GM04504 (cell line): Measurements from ENCODE around the gene KIAA1755.

Experiments
- DNase-seq: peaks from one replicate; pipeline ENCODE4 v3.0.0-alpha.2; 2012; ENCODE audit warnings: low read depth

KIAA1755 gene

DNA sequence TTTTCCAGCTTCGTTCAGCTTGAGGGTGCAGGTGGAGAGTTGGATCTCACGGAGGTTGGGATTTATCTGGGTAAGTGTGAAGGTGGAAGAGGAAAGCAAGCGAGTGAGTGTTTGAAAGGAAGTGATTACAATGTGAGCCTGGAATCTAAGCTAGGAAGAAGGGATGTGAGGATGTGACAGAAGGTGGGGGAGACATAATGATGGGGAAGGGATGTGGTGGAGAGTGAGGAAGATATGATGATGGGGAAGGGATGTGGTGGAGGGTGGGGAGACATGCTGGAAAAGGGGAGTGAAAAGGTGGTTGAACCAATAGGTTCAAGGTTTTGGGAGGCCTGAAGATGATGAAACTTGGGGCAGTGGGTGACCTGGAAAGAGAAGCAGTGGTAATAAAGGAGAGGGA, 23.2 kb downstream of the KIAA1755 start:
- no peak for DNase-seq

DNA sequence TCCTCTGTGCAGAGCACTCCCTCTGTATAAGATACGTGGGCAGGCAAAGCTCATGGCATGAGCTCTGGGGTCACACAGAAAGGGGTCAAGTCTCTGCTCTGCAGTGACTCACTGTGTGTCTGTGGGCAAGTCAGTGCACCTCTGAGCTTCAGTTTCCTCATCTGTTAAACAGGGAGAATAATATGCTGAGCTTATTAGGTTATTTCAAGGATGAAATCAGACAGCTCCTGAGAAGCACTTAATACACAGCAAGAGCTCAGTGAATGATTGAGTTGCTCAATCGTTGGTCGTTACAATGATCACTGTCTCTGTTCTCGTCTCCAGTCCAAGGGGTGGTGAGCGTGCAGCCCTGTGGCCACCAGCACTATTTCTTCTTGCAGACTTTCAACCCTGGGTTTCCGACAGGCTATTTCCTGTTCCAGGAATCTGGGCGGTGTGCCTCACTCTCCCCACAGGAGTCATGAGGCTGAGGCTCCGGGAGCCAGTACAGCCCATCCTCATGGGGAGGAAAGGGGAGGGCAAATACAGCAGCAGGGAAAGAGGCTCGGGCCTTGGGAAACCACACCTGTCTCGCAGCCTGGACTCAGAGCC, 28.9 kb downstream of the KIAA1755 start:
- DNase-seq = no peak

DNA sequence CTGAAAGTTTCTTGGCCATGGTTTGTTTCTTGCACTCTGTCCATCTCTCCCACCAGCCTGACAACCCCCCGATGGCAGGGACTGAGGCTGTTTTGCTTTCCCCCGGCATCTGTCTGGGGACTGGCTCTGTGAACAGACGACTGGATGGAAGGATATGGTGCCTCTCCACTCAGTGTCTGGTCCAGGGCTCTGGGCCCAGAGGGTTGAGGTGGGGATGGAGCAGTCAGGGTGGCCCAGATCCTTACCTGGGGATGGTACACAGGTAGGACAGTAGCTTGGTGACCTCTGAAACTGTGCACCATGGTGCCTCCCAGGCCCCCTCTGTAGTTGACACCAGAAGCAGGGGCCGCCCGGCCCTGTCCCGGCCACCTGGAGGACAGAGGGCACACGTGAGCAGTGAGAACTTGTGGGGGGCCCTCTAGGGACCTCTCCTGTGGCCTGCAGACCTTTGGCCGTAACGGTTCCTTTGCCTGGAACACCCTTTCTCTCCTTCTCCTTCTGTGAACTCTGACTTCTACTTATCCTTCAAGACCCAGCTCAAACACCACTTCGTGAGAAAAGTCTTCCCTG, 29.5 kb downstream of the KIAA1755 start:
- DNase-seq = no peak

DNA sequence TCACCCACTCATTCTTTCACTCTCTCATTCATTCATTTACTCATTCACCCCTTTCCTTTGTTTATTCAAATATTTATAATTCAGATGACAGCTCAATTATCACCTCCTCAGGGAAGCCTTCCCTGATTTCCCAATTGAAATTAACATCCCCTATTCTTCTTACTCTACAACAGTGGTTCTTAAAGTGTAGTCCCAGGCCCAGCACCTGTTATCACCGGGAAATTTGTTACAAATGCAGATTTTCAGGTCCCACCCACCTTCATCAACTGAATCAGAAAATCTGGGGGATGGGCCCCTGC, 30.3 kb downstream of the KIAA1755 start:
- no peak for DNase-seq

DNA sequence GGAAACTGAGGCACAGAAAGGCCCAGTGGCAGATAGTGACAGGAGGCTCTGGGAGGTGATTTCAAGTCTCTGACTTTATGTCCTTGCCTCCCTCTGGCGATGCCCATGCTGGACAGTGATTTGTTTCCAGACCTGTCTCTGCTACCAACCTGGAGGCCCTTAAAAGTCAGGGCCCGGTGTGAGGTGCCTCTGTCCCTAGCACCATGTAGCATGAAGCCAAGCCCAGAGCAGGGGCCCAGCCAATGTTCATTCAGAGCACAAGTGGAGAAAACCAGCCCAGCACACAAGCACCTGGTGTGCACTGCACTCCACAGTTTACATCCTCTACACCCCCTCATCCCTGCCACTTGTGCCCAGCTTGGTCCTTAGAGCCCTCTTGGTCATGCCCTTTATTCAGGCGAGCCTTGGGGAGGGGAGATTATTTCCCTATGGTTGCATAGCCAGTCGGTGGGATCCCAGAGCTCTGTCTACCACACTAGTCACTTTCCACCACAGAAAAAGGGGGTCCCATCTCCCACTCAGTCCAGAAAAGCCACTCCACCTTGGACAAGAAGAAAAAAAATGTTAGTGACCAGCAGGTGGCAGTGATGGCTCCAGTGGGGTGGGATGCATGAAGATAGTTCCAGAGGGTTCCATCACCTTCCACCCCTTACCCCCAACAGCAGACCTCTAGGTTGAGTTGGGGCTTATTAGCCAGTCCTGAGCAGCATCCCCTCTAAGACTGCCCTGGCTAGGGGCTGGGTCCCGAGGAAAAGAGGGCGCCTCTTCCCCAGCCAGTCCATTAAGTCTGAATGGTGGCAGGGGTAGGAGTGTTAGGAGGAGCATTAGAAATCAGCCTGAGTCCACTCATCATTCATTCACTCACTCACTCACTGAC, 30.9 kb downstream of the KIAA1755 start:
- DNase-seq = no peak

DNA sequence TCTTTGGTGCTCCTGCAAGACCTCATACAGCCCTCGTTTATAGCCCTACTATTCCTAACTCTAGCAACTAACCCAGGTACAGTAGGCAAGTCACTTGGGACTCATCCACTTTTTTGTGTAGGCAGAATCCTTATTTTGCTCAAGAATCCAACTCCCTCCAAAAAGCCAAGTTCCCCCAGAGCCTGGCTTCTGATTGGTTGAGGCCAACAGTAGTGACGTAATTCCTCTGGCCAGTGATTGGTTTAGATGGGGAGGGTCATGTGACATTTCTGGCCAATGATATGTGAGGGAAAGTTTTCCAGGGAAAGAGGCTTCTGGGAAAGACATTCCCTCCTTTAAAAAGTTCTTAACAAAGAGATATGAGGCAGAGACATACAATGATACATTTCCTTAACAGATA, 32.1 kb downstream of the KIAA1755 start:
- no peak for DNase-seq

DNA sequence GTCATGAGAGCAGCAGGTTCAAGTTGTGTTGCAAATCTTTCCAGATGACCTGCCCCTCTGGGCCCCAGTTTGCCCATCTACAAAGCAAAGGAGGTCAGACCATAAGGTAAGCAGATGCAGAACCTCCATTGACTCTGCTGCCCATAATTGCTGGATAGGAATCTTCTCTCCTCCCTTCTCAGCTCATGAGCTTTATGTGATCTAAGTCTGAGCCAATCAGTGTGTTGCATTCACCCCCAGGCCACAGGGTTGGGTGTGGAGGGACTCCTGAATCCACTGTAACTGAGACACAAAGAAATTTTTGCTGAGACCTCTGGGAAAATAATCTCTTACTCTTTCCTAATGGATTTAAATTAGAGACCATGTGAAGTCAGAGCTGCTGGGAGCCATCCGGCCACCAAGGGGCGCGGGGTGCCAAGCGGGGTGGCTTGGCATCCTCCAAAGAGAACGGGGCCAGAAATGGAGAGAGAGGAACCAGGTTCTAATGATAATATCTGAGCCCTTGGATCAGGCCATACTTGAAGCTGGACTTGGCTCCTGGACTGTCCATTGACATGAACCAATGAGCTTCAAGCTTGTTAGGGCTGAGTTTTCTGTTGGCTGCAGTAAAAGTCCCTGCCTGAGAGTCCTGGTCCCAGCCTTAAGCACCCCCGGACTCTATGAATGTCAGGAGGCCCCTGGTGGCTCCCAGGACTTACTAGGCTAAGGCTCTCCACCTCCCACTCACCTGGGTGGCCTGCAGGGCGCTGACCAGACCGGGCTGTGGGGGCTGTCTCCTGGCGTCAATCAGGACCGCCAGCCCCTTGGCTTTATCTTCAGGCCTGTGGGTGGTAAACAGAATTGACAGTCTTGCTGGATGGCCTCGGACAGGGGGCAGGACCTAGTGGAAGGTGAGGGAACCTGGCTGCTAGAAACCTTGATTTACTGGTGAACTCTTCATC, 32.8 kb downstream of the KIAA1755 start:
- DNase-seq = no peak

DNA sequence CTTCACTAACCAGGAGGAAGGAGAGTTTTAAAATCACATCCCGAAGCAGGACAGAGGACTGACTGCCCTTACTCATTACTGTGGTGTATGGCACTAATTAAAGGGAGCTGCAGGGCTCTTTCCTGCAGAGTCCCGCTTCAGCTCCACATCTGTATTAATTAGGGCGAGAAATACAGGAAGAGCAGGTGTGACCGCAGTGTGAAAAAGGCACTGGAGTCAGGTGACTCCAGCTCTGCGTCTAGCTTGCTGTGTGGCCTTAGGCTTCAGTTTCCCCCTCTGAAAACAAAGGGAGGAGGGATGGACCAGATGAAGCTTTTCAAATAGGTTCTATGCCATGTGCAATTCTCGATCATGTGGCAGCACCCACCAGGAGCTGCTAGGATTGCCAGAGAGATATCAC, 34.0 kb downstream of the KIAA1755 start:
- DNase-seq = no peak

DNA sequence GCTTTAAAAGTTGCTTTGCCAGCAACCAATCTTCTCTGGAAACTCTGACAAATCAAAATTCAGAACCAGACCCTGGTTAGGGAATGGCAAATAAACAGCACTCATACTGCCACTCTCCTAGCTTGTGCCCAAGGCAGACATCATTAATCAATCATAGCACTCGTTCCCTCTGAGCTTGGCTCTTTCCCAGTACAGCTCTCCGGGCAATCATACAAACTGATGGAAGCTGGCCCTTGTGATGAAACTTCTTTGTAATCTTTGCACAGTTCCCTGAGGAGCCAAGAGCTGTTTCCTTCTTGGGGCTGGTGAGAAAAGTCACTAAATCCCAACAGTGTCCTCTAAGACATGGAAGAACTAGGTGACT, 34.7 kb downstream of the KIAA1755 start:
- DNase-seq = no peak

DNA sequence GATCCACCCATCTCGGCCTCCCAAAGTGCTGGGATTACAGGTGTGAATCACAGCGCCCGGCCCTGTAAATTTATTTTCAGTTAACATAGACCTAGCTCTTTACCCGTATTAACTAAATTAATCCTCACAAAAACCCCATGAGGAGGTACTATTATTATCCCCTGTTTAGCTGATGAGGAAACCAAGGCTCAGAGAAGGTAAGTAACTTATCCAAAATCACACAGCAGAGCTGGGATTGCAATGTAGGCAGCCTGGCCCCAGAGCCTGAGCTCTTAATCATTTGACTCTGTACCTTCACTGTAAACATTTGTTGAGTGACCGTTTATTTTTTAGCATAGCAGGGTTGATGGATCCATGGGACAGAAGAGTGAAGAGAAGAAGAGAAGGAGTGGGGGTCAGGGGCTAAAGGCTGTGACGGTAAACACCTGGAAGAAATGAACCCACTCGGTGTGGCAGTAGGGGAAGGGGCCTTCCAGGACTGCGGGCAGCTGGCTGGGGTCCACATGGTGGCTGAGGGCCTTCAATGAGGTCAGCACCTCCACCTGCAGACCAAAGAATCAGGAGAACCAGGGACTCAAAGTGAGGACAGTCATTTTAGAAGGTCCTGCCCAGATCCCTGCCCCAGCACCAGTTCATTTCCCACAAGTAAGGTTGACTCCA, 35.2 kb downstream of the KIAA1755 start:
- DNase-seq = no peak

DNA sequence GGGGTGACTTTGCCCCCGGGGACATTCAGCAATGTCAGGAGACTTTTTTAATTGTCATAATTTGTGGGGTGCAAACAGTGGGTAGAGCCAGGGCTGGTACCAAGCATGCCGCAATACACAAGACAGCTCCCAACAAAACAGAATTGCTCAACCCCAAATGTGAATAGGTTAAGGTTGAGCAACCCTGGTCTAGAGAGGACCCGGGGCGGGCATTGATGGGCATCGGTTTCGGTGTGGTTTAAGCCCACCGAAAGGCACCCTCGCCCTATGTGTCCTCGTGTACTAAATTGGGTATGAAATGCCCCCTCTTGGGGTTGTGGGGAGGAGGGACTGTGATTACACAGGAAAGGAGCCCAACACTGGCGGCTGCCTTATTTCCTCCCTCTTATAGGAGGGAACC, 36.0 kb downstream of the KIAA1755 start:
- no peak for DNase-seq

DNA sequence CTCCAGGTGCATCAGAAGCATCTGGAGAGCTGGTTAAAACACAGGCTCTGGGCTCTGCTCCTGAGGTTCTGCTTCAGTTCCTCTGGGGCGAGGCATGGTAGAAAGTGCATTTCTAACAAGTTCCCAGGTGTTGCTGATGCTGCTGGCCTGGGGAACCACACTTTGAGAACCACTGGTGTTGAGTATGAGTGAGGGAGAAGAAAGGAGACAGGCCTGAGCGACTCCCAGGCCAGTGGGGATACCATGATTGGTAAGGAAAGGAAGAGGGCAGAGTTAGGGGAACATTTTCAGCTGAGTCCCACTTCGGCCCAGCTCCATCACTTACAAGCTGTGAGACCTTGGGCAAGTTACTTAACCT, 36.8 kb downstream of the KIAA1755 start:
- no peak for DNase-seq

DNA sequence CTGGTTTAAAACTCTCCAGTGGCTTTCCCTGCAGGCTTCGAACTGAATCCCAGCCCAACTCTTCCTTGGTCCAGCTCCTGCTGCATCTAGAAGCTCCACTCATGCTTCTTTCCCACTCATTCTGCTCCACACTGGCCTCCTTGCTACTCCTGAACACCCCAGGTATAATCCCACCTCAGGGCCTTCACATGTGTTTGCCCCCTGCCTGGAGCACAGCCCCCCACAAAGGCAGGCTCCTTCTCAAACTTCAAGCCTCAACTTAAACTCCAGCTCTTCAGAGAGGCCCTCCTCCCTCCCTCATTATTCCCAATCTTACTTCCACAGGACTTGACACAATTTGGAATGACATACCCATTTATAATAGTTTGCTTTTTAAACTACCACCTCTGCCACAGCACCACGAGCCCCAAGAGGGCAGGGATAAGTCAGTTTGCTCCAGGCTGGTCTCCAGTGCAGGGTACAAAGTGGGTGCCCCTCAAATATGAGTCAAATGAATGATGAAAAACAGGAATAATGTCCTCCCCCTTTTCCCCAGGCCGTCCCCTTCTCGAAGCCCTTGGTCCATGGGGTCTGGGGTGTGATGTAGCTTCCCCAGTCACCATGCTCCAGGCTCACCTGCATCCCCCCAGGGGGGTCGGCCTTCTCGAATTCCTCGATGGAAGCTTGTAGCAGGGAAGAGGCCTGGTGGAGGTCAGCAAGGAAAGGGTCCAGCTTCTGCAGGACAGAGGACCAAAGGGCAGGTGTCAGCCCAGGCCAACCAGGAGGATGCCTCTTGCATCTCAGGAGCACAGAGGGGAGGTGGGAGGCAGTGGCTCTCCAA, 37.4 kb downstream of the KIAA1755 start:
- no peak for DNase-seq

DNA sequence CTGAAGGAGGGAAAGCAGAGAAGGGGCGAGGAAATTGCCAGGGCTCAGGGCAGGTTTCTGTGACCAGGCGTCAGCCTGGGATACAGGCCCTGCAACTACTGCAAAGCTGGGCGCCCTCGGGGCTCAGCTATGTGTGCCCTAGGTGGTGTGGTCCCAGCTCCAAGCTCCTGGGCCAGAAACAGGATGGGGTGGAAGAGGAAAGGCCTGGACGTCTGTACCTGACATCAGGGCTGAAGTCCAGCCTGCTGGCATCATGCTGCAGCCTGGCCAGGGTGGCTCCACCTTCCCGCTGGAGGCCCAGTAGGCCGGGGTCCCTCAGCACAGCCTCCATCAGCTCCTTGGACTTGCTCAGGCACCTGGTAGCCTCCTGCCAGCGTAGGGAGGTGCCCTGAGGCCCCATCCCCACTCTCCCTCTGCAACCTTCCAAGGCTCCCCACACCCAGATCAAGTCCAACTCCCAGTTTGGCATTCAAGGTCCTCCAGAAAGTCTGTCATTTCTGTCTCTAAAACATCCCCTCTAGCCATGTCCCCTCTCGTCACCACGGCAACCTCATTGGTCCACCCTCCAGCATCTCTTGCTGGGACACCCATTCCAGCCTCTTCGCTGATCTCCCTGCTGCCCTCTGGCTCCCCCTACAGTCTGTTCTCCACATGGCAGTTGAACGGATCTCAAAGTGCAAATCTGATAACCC, 38.2 kb downstream of the KIAA1755 start:
- DNase-seq = no peak

DNA sequence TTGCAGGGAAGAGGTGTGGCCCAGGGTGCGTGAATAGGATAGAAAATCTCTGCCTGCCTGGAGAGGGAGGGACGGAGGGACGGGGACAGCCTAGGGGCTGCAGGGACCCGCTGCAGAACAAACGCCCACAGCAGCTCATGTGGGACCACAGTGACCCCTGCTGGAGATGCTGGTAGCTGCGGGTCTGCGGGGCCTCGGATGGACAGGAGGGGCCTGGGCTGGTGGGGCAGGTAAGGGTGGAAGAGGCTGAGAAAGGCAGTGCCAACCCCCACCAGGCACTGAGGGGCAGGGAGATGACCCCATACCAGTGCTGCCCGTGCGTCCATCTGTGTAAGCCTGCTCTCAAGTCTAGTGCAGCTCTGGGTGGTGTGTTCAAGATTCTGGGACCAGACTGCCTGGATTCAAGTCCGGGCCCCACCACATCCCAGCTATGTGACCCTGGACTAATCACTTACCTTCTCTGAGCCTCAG, 39.4 kb downstream of the KIAA1755 start:
- no peak for DNase-seq

DNA sequence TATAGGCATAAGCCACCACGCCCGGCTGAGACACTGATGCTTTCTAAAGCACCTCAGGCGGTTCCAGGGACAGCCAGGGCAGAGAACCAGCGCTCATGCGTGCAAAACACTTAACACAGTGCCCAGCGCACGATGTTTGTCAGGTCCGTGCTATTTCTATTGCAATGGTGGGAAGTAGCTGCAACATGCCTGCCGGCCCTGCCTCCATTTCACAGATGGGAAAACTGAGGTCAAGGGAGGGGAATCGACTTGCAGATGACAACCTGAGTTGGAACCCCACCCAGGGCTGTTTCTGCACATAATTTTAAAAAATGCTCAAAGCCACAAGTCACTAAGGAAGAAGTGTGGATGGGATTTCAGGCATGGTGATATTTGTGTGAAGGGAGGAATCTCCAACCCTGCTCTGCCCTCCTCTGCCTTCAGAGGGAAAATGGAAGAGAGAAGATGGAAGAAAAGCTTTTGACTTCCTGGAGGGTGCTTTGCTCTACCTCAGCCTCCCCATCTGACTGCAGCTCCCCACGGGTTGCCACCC, 39.9 kb downstream of the KIAA1755 start:
- no peak for DNase-seq

DNA sequence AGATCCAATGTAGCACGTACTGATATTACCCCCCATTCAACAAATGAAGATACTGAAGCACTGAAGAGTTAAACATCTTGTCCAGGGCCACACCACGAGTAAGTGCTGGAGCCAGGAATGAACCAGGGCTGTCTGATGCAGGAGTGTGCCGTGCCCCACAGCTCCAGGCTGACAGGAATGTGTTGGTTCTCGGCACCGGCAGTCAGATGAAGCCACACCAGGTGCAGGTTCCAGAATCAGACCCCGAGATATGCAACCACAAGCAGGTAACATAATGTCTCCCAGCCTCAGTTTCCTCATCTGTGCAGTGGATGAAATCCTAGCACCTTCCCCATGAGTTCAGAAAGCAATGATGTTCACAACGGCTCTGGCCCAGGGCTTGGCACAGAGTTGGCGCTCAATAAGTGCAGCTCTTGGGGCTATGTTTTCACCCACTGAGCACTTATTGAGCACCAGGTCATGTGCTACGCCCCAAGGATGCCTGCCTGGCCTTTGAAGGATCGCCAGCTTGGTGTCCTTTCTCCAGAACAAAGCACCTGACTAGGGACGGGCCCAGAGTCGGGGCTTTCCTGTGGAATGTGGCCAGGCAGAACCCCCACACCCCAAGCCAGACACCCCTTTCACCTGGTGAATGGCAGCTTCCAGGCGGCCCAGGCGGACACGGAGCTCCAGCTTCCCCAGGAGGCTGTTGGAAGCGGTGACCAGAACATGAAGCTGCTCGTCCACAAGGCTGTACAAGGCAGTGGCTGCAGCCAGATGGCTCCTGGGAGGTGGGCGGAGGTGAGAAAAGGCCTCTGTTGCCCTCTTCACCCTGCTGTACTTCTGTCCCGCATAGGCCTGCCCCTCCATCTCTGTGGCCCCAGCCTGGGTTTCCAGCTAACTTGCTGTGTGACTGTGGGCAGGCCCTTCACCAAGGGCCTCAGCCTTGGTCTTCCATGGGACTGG, 41.3 kb downstream of the KIAA1755 start:
- no peak for DNase-seq

DNA sequence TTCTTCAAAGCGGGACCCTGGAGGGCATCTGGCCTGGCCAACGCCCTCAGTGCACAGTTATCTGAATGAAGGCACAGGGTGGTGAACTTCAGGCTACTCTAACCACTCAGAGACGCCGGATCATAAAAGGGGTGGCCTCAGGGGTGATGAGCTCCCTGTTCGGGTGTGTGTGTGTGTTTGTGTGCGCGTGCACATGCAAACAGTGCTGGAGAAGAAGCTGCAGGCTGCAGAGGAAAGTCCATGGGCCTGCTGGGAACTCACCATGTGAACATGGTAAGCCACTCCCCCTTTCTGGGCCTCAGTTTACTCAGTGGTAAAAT, 42.0 kb downstream of the KIAA1755 start:
- no peak for DNase-seq
